SHP77 (cell line): Measurements from ENCODE around the gene SSU72.
"Not testable (repeated sequence)": the region's sequence is repeated elsewhere in the genome, so short reads cannot be mapped to it uniquely, and the experiment has no call there.

Experiments used
- DNase-seq, 2 experiments: peaks; one replicate each; lab custom pipeline; 2025; lab: John Stamatoyannopoulos, UW

Gene SSU72

DNA sequence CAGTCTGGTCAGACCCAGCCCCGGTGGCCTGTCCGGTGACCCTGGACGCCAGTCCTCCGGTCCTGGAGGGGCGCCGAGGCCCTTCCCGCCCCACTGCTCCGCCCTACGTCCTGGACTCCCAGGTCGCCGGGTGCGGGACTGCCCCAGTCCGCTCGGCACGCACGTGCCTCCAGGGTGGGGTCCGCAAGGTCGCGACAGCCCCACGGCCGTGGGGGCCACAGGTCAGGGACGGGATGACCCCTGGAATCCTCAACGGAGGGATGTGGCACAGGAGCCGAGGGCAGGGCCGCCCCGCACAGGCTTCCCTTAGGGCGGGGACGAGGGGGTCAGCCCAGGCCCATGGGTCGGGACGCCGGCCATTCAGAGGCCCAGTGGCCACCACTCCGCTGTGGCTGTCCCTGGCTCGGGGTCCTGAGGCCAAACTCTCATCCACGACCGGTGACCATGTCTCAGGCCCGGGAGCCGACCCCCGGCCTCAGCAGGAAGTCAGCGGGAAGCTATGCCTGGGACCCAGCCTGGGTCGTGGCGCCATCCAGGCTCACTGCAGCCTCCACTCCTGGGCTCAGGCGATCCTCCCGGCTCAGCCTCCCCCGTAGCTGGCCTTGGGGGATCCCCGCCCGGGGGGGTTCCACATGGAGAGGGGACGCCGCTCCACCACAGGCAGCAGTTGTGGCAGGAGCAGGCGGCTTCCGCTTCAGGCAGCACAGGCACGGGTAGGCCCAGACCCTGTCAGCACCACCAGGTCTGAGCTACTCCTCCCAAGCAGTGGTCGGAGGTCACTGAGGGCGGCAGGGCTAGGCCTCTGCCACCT lies 33.6 kb downstream of the SSU72 start:
- DNase-seq, result no peak

DNA sequence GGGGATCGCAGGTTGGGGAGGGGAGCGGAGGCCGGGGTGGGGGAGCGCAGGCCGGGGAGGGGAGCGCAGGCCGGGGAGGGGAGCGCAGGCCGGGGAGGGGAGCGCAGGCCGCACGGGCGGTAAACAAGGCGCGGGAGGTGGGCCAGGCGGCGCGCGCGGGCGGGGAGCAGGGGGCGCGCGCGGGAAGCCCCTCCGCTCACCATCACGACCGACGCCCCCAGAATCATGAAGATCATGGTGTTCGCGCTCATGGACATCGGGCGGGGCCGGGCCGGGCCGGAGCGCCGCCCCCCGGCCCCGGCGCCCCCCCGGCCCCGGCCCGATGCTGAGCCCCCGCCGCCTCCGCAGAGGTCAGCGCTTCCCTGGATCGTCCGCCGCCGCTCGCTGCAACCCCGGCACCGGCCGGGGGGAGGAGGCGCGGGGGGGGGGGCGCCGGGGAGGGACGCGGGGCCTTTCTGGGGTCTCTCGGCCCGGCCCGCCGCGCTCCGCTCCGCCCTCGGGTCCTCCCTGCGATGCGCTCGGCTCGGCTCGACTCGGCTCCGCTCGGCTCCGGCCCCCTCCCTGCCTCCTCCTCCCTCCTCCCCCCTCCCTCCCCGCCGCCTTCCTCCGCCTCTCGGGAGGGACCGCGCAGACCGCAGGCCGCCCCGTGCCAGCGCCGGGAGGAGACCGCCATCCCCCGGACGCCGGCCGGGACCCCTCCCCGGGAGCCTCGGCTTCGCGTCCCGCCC lies 34.4 kb downstream of the SSU72 start, which contains the start of gene TMEM240:
Gene TMEM240 (minus strand): TSS at position 535 of the 728 bp plus-strand sequence. CDS start 278 bp downstream, at position 257.
- DNase-seq, result no peak

GRCh38 chr1:1539310-1540089 lies 35.2 kb downstream of the SSU72 start:
- DNase-seq, result no peak

GRCh38 chr1:1538989-1539309 lies 35.7 kb downstream of the SSU72 start:
- DNase-seq, result no peak

DNA sequence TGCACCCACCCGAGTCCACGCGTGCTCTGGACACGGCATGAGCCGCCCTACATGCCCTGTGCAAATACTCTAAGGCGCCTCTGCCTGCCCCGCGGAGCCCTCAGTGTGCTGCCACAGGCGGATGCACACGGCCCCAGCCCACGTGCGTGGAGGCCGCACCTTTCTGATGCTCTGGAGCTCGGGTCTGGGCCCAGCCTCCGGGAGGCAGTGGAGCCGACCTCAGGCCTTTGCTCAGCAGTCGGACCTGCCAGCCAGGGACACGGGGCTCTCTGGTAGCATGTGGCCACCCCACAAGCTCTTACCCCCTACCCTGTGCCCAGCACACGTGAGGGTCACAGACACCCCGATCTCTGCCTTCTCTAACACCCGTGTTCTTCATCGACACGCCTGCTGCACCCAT lies 36.3 kb downstream of the SSU72 start:
- DNase-seq, result no peak

DNA sequence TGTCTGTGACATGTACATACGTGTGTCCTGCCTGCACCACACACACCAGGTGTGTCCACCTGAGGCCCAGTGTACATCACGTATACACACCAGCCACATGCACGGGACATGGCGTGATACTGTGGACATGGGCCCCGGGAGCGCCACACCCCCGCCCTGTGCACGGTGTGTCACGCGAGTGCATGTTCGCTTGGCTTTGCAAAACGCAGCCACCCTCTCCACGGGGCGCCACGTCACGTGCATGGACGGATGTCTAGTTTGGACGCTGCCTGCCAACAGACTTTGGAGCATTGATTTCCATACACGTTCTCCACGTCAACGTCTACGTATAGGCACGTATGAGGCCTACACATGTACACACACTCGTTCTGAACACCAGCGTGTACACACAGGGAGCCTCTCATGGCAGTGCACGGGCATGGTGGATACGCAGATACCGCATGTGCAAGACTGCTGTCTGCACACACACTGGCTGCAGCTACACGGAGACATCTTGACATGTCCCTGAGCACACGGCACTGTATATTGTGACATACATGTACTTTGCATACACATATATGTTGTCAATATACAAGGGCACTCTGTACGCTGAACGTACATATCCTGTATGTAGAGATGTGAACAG lies 36.9 kb downstream of the SSU72 start:
- DNase-seq, result no peak

DNA sequence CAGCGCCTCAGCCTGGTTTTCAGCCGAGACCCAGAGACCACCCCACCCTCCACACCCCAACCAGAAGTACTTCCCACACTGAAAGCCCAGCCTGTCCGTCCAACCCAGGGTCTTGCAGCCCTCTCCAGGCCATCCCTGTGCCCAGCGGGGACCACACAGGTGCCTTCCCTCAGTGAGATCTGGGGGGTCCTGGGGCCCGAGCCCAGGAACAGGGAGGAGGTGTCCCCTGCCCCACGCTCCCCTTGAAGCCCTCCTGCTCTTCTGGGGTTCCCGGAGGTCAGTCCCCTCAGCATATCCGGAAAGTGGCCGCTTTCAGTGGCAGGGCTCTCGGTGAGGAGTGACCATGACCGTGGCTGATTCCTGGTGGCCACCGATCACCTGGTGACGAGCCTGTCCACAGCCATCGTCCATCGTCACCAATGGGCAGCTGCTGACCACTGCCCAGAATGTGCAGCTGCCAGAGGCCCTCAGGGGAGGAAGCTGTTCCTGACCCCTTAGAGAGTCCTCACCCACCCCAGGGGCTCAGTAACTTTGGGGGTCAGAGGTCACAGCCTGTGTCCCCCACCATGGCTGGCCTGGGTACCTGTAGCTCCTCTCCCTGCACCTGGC lies 37.6 kb downstream of the SSU72 start:
- DNase-seq, result no peak

- no peak for DNase-seq
Measured at GRCh38 chr1:1536019-1536937, 38.4 kb downstream of the SSU72 start.

DNA sequence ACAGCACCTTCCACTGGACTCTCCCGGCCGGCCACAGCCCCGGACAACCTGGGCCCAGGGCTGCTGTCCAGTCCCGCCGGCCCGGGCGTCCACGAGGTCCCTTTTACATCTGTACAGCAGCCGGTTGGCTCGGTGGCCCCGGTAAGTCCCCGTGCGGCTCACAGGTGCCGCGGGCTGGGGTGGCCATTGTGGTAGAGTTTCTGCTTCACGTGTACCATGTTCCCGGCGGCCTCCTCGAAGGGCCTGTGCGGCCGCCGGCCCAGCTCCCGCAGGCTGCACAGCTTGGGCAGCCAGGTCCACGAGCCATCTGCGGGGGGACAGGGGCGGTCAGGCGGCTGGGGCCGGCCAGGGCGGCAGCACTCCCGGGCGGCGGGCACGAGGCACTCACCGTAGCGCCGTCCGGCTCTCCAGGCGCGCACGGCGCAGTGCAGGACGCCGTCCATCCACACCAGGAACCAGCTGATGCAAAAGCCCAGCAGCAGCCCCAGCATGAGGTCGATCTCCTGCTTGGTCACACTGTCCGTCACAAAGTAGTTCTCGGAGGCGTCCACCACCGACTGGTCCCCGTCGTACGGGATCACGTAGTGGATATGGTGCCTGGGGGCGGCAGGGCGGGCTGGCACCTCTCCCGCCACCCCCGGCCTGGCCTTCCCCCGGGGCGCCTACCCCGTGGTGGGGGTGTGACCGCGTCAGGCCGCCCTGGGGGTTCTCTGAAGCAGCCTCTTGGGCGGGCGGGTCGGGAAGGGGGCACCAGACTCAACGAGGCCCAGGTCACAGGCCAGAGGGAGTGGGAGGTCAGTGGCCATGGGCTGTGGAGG lies 39.3 kb downstream of the SSU72 start:
- DNase-seq, result no peak

- no peak for DNase-seq
Measured at GRCh38 chr1:1534401-1535154, 40.1 kb downstream of the SSU72 start.

DNA sequence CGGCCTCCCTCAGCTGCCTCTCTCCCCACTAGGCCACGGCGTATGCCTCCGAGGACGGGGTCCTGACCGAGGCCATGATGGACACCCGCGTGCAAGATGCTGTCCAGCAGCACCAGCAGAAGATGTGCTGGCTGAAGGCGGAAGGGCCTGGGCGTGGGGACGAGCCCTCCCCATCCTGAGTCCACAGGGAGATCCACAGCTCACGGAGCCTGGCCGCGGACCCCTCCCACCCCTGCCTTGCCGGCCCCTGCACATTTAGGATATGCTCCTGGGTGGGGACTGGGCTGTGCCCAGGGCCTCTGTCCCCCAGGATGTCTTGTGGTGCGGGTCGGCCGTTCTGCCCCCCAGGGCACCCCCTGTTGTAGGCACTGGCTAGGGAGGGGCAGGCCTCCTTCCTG lies 40.8 kb downstream of the SSU72 start:
- DNase-seq, result not testable (repeated sequence)

- not testable (repeated sequence) for DNase-seq
Measured at GRCh38 chr1:1533176-1533893, 41.3 kb downstream of the SSU72 start.

GRCh38 chr1:1531947-1532346 lies 42.7 kb downstream of the SSU72 start:
- no peak for DNase-seq

DNA sequence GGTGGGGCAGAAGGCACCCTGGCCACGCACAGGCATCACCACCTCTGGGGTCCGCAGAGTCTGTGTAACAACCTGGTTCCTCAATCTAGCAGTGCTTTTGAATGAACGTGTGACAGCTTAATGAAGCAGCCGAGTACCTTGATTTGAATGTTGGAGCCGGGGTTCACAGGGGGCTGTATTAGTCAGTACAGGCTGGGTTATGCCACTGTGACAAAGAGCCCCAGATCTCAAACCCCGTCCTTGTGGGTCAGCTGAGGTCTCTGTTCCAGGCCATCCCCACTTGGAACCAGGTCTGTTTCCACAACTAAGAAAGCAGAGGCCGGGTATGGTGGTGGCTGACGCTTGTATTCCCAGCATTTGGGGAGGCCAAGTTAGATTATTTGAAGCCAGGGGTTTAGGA lies 44.7 kb downstream of the SSU72 start:
- no peak for DNase-seq

- no peak for DNase-seq
Measured at GRCh38 chr1:1529321-1529720, 45.3 kb downstream of the SSU72 start.

DNA sequence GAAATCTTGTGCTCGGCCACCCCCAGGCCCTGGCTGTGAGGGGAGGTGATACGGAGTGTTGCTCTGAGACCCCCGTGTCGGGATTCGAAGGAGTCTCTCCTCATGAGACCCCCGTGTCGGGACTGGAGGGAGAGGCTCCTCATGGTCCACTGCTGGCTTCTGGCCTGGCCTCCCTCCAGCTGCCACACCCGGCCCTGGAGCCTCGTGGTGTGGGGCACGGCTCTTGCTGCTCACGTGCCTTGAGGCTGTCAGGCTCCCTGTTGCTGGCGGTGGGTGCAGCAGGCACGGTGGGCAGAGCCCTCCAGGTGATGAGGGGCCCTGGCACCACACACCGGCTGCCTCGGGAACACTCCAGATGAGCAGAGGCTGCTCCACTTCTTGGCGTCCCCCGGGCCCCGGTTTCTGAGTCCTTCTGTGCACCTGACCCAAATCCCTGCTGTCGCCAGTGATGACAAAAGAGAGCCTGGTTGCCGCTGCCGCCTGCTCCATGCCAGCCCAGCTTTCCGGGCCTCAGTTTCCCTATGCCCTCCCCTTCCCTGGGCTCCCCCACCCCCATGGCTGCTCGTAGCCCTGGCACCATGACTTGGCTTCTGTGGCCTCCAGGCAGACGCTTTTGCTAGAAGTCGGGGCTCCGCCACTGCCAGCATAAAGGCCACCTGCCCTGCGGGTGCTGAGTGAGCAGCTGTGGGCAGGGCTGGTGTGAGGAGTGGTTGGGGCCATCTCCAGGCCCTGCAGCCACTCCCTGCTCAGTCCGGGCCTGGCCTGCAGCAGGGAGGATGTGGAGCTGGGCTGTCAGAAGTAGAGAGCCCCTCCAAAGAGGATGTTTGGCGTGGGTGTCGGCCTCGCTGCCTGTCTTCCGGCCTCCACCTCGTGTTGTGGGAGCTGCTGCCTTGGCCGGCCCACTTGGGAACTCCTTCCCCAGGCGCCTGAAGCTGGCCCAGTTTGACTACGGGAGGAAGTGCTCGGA lies 46.1 kb downstream of the SSU72 start:
- no peak for DNase-seq
